Adrenal gland (tissue), 12 donors: ENCODE measurements around the gene ENPP1. TPM values are rescaled to one million over a fixed set of nuclear protein-coding genes. Genes with fewer than 3 reads are reported as not detected.

ENCODE experiments used
- DNase-seq, 7 donors: peaks; one replicate each; pipeline ENCODE4 v3.0.0-alpha.2; 2019 to 2020
- H3K27ac ChIP-seq, 5 donors: fragments of 200-600 bp; sonication (generic) in 4 of 5; 1 replicate in 3 of 5; 2 replicates in 2 of 5; pipeline versions ENCODE4 v1.5.1 to v1.8.0; 2016 to 2020; ENCODE audit warnings: mild to moderate bottlenecking in 1 of 5
- H3K27me3 ChIP-seq: fragments of 200-600 bp; 2 replicates; pipeline ENCODE4 v1.8.0; 2021
- H3K36me3 ChIP-seq, 2 donors: fragments of 200-600 bp; replicated peaks in 1 of 2; 1 replicate in 1 of 2; 2 replicates in 1 of 2; pipeline versions ENCODE4 v1.5.1 to v1.8.0; 2018 to 2022
- H3K4me1 ChIP-seq, 2 donors: fragments of 200-600 bp; replicated peaks in 1 of 2; 1 replicate in 1 of 2; 2 replicates in 1 of 2; pipeline versions ENCODE4 v1.5.1 to v1.8.0; 2018 to 2021
- H3K4me3 ChIP-seq, 4 donors: fragments of 200-600 bp; sonication (generic) in 3 of 4; one replicate each; pipeline ENCODE4 v1.5.1; 2016 to 2018
- H3K9me3 ChIP-seq, 3 donors: fragments of 200-600 bp; sonication (generic) in 1 of 3; replicated peaks in 1 of 3; 1 replicate in 2 of 3; 2 replicates in 1 of 3; pipeline versions ENCODE4 v1.5.1 to v1.8.0; 2016 to 2021
- POLR2A ChIP-seq, 2 donors: fragments of 450-650 bp; IDR thresholded peaks; one replicate each; pipeline ENCODE4 v1.6.1; 2017; ENCODE audit warnings: antibody characterized with exemption in 2 of 2, mild to moderate bottlenecking in 2 of 2, moderate library complexity in 1 of 2
- WGBS, 4 donors: extraction: QIAGEN DNeasy Blood & Tissue Kit in 2 of 4; methylation state at CpG; one replicate each; pipeline versions ENCODE4 v1.1.5 to v1.1.7; 2013 to 2017; 5-methylcytosine and 5-hydroxymethylcytosine counted together
- intact Hi-C, 2 donors: fragments of 100-400 bp; cut with DNase I; formaldehyde crosslinking; loops; one replicate each; pipeline versions ENCODE4 v1.14.1 to v1.15.0; 2022 to 2023
- polyA plus RNA-seq, 3 donors: library from polyadenylated mRNA; stranded (reverse); fragments of 200-250 nt in 2 of 3; fragments of 350-450 nt in 1 of 3; fragmentation: Illumina TruSeq in 1 of 3; extraction: RNeasy Lipid Tissue Mini Kit (QIAGEN cat#74804) in 1 of 3; gene quantifications; one replicate each; pipeline ENCODE4 v1.2.3, GENCODE V29; 2013 to 2014
- total RNA-seq, 9 donors: library from RNA; depleted of rRNA in 4 of 9; stranded (reverse); fragments of >200 nt in 4 of 9; fragments of 120-200 nt in 1 of 9; fragmentation: NEBNext Ultra II Directional in 1 of 9; extraction: Animal tissue kit (Norgen Biotek cat#: 25700) in 1 of 9; gene quantifications; one replicate each; pipeline versions ENCODE4 v1.1.0 to v1.2.4, GENCODE V29; 2013 to 2023
- TF ChIP-seq, protein P1 (sequence below), 6 experiments: fragments of 450-650 bp in 4 of 6; fragments of 200-600 bp in 2 of 6; sonication (generic) in 1 of 6; IDR thresholded peaks; 1 replicate in 5 of 6; 2 replicates in 1 of 6; pipeline versions ENCODE4 v1.5.1 to v1.8.0; 2016 to 2021; ENCODE audit warnings: antibody characterized with exemption in 6 of 6, mild to moderate bottlenecking in 2 of 6, moderate library complexity in 1 of 6
- donor health status: healthy with polysubstance abuse.
- donor health status: Bipolar disorder and iron deficiency.
- donor health status: DM: yes; HTN: yes; CAD: no.
- donor health status: DM: no; HTN: no; CAD: no.
- donor health status: DM: no; HTN: no; CAD: no.
- donor health status: DM: yes; HTN: yes; CAD: no.

ENPP1 gene
- total and polyA plus RNA-seq, 12 donors, result 2.1 to 44.7 (median 9.5) TPM

- no peaks in the 10 kb centered on the region for H3K4me1 ChIP-seq
- WGBS, 4 donors, result 81 to 89% (median 84%) methylated on average over 3 of the region's 3 CpGs
- no peak overlapping the region for H3K27ac ChIP-seq
- TF ChIP-seq POLR2A (IDR thresholded peaks at IDR 0.05), result no peak
- TF ChIP-seq, protein P1, sequence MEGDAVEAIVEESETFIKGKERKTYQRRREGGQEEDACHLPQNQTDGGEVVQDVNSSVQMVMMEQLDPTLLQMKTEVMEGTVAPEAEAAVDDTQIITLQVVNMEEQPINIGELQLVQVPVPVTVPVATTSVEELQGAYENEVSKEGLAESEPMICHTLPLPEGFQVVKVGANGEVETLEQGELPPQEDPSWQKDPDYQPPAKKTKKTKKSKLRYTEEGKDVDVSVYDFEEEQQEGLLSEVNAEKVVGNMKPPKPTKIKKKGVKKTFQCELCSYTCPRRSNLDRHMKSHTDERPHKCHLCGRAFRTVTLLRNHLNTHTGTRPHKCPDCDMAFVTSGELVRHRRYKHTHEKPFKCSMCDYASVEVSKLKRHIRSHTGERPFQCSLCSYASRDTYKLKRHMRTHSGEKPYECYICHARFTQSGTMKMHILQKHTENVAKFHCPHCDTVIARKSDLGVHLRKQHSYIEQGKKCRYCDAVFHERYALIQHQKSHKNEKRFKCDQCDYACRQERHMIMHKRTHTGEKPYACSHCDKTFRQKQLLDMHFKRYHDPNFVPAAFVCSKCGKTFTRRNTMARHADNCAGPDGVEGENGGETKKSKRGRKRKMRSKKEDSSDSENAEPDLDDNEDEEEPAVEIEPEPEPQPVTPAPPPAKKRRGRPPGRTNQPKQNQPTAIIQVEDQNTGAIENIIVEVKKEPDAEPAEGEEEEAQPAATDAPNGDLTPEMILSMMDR (IDR thresholded peaks at IDR 0.05), result no peak
- H3K9me3 ChIP-seq, result no peaks in the 10 kb centered on the region
- H3K4me3 ChIP-seq, result no peak overlapping the region
- no peak for DNase-seq
- no peaks in the 10 kb centered on the region for H3K27me3 ChIP-seq
- no peaks in the 10 kb centered on the region for H3K36me3 ChIP-seq
- intact Hi-C loops, result no loop called here
These were observed 36.5 kb downstream of the ENPP1 start for GRCh38 chr6:131844243-131844841.

- Histone ChIP-seq H3K27ac (no peak overlapping the region), H3K9me3 (no peaks in the 10 kb centered on the region), H3K4me1 (no peaks in the 10 kb centered on the region), H3K36me3 (no peaks in the 10 kb centered on the region), H3K27me3 (no peaks in the 10 kb centered on the region), H3K4me3 (no peak overlapping the region)
- 77 to 89% (median 80%) methylated on average over 7 of the region's 7 CpGs for WGBS, 4 donors
- DNase-seq, result no peak
- intact Hi-C loops, result no loop called here
- TF ChIP-seq, protein P1 (IDR thresholded peaks at IDR 0.05), result no peak
- TF ChIP-seq POLR2A (IDR thresholded peaks at IDR 0.05), result no peak
These were observed 38.3 kb downstream of the ENPP1 start for GRCh38 chr6:131846023-131846663.

- Histone ChIP-seq H3K27ac (no peak overlapping the region), H3K27me3 (no peaks in the 10 kb centered on the region), H3K4me1 (no peaks in the 10 kb centered on the region), H3K4me3 (no peak overlapping the region), H3K36me3 (no peaks in the 10 kb centered on the region), H3K9me3 (no peaks in the 10 kb centered on the region)
- TF ChIP-seq, protein P1 (IDR thresholded peaks at IDR 0.05), result no peak
- no peak for TF ChIP-seq POLR2A (IDR thresholded peaks at IDR 0.05)
- WGBS, 4 donors, result 73 to 85% (median 84%) methylated on average over 2 of the region's 2 CpGs
- intact Hi-C loops, result no loop called here
- DNase-seq, result no peak
These were observed 39.1 kb downstream of the ENPP1 start for GRCh38 chr6:131846905-131847304.

DNA sequence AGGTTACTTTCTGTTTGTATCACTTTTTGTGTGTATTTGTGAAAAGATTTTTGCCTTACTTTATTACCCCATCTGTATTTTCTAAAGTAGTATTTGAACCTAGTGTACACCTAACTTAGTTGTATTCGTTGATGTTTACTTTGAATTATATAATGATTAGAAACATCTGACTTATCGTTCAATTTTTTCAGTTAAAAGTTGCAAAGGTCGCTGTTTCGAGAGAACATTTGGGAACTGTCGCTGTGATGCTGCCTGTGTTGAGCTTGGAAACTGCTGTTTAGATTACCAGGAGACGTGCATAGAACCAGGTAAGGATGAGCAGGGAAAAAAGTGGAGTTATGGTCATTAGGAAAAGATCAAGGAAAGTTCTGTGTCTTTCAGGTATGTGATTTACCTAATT, 42.0 kb downstream of the ENPP1 start:
- Histone ChIP-seq H3K27ac (no peak overlapping the region), H3K9me3 (no peaks in the 10 kb centered on the region), H3K27me3 (no peaks in the 10 kb centered on the region), H3K4me1 (no peaks in the 10 kb centered on the region), H3K36me3 (no peaks in the 10 kb centered on the region), H3K4me3 (no peak overlapping the region)
- TF ChIP-seq POLR2A (IDR thresholded peaks at IDR 0.05), result no peak
- TF ChIP-seq, protein P1 (IDR thresholded peaks at IDR 0.05), result no peak
- DNase-seq, result no peak
- whole genome bisulfite sequencing, 4 donors, result 90 to 95% (median 93%) methylated on average over 6 of the region's 6 CpGs
- intact Hi-C loops, result no loop called here
